Neuron (in vitro differentiated cells): ENCODE data around the gene MRTFA.
"Not testable (repeated sequence)": the region's sequence is repeated elsewhere in the genome, so short reads cannot be mapped to it uniquely, and the experiment has no call there.

Experiments used
- H2AFZ ChIP-seq: one replicate; pipeline ENCODE4 v1.6.1; 2013; ENCODE audit warnings: low read depth, mild to moderate bottlenecking, inconsistent platforms, low read length, moderate library complexity
- H3K27me3 ChIP-seq: one replicate; pipeline ENCODE4 v1.6.1; 2013; ENCODE audit warnings: low read length; ENCODE audit not compliant: insufficient read depth
- H3K36me3 ChIP-seq: one replicate; pipeline ENCODE4 v1.6.1; 2013; ENCODE audit warnings: low read length; ENCODE audit not compliant: insufficient read depth
- H3K4me1 ChIP-seq: one replicate; pipeline ENCODE4 v1.6.1; 2013; ENCODE audit warnings: low read length; ENCODE audit not compliant: insufficient read depth
- H3K4me3 ChIP-seq: 2 replicates; pipeline ENCODE4 v1.5.1; 2013; ENCODE audit warnings: mild to moderate bottlenecking, low read length, moderate library complexity
- H3K9me3 ChIP-seq: one replicate; pipeline ENCODE4 v1.6.1; 2013; ENCODE audit warnings: low read length

Gene MRTFA

GRCh38 chr22:40399621-40400020 lies 236.9 kb downstream of the MRTFA start:
- Histone ChIP-seq H3K36me3 (peaks cover 32% of the 10 kb centered on the region), H2AFZ (no peak overlapping the region), H3K9me3 (no peaks in the 10 kb centered on the region), H3K27me3 (no peaks in the 10 kb centered on the region), H3K4me3 (no peak overlapping the region), H3K4me1 (peaks cover 7% of the 10 kb centered on the region)

- Histone ChIP-seq H3K4me3 (no peak overlapping the region), H3K9me3 (no peaks in the 10 kb centered on the region), H3K27me3 (no peaks in the 10 kb centered on the region), H2AFZ (no peak overlapping the region), H3K36me3 (peaks cover 14% of the 10 kb centered on the region), H3K4me1 (peaks cover 7% of the 10 kb centered on the region)
Measured at GRCh38 chr22:40397396-40397795, 239.1 kb downstream of the MRTFA start.

GRCh38 chr22:40396882-40397281 lies 239.6 kb downstream of the MRTFA start:
- Histone ChIP-seq H2AFZ (no peak overlapping the region), H3K4me1 (peaks cover 11% of the 10 kb centered on the region), H3K9me3 (no peaks in the 10 kb centered on the region), H3K4me3 (no peak overlapping the region), H3K27me3 (no peaks in the 10 kb centered on the region), H3K36me3 (peaks cover 10% of the 10 kb centered on the region)

GRCh38 chr22:40395607-40396006 lies 240.9 kb downstream of the MRTFA start:
- H2AFZ ChIP-seq: no peak overlapping the region
- no peak overlapping the region for H3K4me3 ChIP-seq
- peaks cover under 1% of the 10 kb centered on the region for H3K36me3 ChIP-seq
- peaks cover 11% of the 10 kb centered on the region for H3K4me1 ChIP-seq
- H3K27me3 ChIP-seq: no peaks in the 10 kb centered on the region
- H3K9me3 ChIP-seq: no peaks in the 10 kb centered on the region

- H3K4me3 ChIP-seq: no peak overlapping the region
- no peaks in the 10 kb centered on the region for H3K36me3 ChIP-seq
- no peak overlapping the region for H2AFZ ChIP-seq
- peaks cover 11% of the 10 kb centered on the region for H3K4me1 ChIP-seq
- no peaks in the 10 kb centered on the region for H3K9me3 ChIP-seq
- no peaks in the 10 kb centered on the region for H3K27me3 ChIP-seq
Measured at GRCh38 chr22:40394607-40395006, 241.9 kb downstream of the MRTFA start.

GRCh38 chr22:40392618-40393017 lies 243.9 kb downstream of the MRTFA start:
- Histone ChIP-seq H2AFZ (no peak overlapping the region), H3K36me3 (no peaks in the 10 kb centered on the region), H3K4me3 (no peak overlapping the region), H3K4me1 (peaks cover 11% of the 10 kb centered on the region), H3K9me3 (no peaks in the 10 kb centered on the region), H3K27me3 (no peaks in the 10 kb centered on the region)

GRCh38 chr22:40391417-40391816 lies 245.1 kb downstream of the MRTFA start:
- no peaks in the 10 kb centered on the region for H3K36me3 ChIP-seq
- no peak overlapping the region for H2AFZ ChIP-seq
- peaks cover 4% of the 10 kb centered on the region for H3K4me1 ChIP-seq
- no peaks in the 10 kb centered on the region for H3K9me3 ChIP-seq
- no peaks in the 10 kb centered on the region for H3K27me3 ChIP-seq
- H3K4me3 ChIP-seq: no peak overlapping the region

GRCh38 chr22:40388231-40388630 lies 248.3 kb downstream of the MRTFA start:
- Histone ChIP-seq H3K27me3 (no peaks in the 10 kb centered on the region), H3K36me3 (no peaks in the 10 kb centered on the region)

GRCh38 chr22:40387746-40388145 lies 248.8 kb downstream of the MRTFA start:
- H2AFZ ChIP-seq: no peak overlapping the region
- no peak overlapping the region for H3K4me3 ChIP-seq
- H3K4me1 ChIP-seq: peaks cover 4% of the 10 kb centered on the region
- no peaks in the 10 kb centered on the region for H3K36me3 ChIP-seq
- no peaks in the 10 kb centered on the region for H3K9me3 ChIP-seq
- H3K27me3 ChIP-seq: no peaks in the 10 kb centered on the region

More at GRCh38 chr22:40388231-40388630, 248.3 kb downstream of the MRTFA start:
- no peak overlapping the region for H2AFZ ChIP-seq
- peaks cover 4% of the 10 kb centered on the region for H3K4me1 ChIP-seq
- H3K4me3 ChIP-seq: no peak overlapping the region
- H3K9me3 ChIP-seq: no peaks in the 10 kb centered on the region

- H3K27me3 ChIP-seq: no peaks in the 10 kb centered on the region
- H3K4me3 ChIP-seq: no peak overlapping the region
- no peaks in the 10 kb centered on the region for H3K4me1 ChIP-seq
- no peak overlapping the region for H2AFZ ChIP-seq
- H3K9me3 ChIP-seq: no peaks in the 10 kb centered on the region
- no peaks in the 10 kb centered on the region for H3K36me3 ChIP-seq
Measured at GRCh38 chr22:40385036-40385782, 251.3 kb downstream of the MRTFA start.

GRCh38 chr22:40383905-40384304 lies 252.6 kb downstream of the MRTFA start:
- Histone ChIP-seq H2AFZ (no peak overlapping the region), H3K36me3 (no peaks in the 10 kb centered on the region), H3K27me3 (no peaks in the 10 kb centered on the region), H3K4me1 (no peaks in the 10 kb centered on the region), H3K4me3 (no peak overlapping the region), H3K9me3 (no peaks in the 10 kb centered on the region)

GRCh38 chr22:40381461-40381860 lies 255.1 kb downstream of the MRTFA start:
- Histone ChIP-seq H3K27me3 (no peaks in the 10 kb centered on the region), H3K4me3 (no peak overlapping the region), H3K36me3 (no peaks in the 10 kb centered on the region), H2AFZ (no peak overlapping the region), H3K9me3 (no peaks in the 10 kb centered on the region), H3K4me1 (no peaks in the 10 kb centered on the region)

GRCh38 chr22:40378448-40378847 lies 258.1 kb downstream of the MRTFA start:
- not testable (repeated sequence) for H2AFZ ChIP-seq, H3K9me3 ChIP-seq, H3K27me3 ChIP-seq, H3K4me1 ChIP-seq, H3K36me3 ChIP-seq, H3K4me3 ChIP-seq

- H2AFZ ChIP-seq: no peak overlapping the region
- no peaks in the 10 kb centered on the region for H3K9me3 ChIP-seq
- no peaks in the 10 kb centered on the region for H3K27me3 ChIP-seq
- no peaks in the 10 kb centered on the region for H3K4me1 ChIP-seq
- peaks cover 4% of the 10 kb centered on the region for H3K36me3 ChIP-seq
- H3K4me3 ChIP-seq: no peak overlapping the region
Measured at GRCh38 chr22:40377931-40378330, 258.6 kb downstream of the MRTFA start.
